Neural progenitor cell (in vitro differentiated cells): ENCODE results near the gene SNX27. TPM values are rescaled to one million over a fixed set of nuclear protein-coding genes. Genes with fewer than 3 reads are reported as not detected.
"Not testable (repeated sequence)": the region's sequence is repeated elsewhere in the genome, so short reads cannot be mapped to it uniquely, and the experiment has no call there.

Source experiments
- DNase-seq: peaks from one replicate; pipeline ENCODE4 v3.0.0-alpha.2; 2016; ENCODE audit warnings: low spot score
- H2AFZ ChIP-seq: fragments of 200-600 bp; sonication (generic); replicated peaks from 2 replicates; pipeline ENCODE4 v1.6.1; 2016; ENCODE audit warnings: antibody characterized with exemption
- H3F3A ChIP-seq: fragments of 200-600 bp; sonication (generic); 2 replicates; pipeline ENCODE4 v1.6.1; 2016; ENCODE audit warnings: antibody characterized with exemption, low read depth
- H3K27ac ChIP-seq: fragments of 200-600 bp; sonication (generic); 2 replicates; pipeline ENCODE4 v1.5.1; 2016; ENCODE audit warnings: mild to moderate bottlenecking
- H3K27me3 ChIP-seq: fragments of 200-600 bp; sonication (generic); 2 replicates; pipeline ENCODE4 v1.6.1; 2016; ENCODE audit warnings: mild to moderate bottlenecking, moderate library complexity
- H3K36me3 ChIP-seq: fragments of 200-600 bp; sonication (generic); 2 replicates; pipeline ENCODE4 v1.5.1; 2016
- H3K4me1 ChIP-seq: fragments of 200-600 bp; sonication (generic); 2 replicates; pipeline ENCODE4 v1.6.1; 2016; ENCODE audit warnings: mixed run types
- H3K4me2 ChIP-seq: fragments of 200-600 bp; sonication (generic); 2 replicates; pipeline ENCODE4 v1.6.1; 2016
- H3K4me3 ChIP-seq: fragments of 200-600 bp; sonication (generic); 2 replicates; pipeline ENCODE4 v1.5.1; 2016
- H3K79me2 ChIP-seq: fragments of 200-600 bp; sonication (generic); 2 replicates; pipeline ENCODE4 v1.6.1; 2016; ENCODE audit warnings: low read depth
- H3K9ac ChIP-seq: fragments of 200-600 bp; sonication (generic); 2 replicates; pipeline ENCODE4 v1.6.1; 2016
- H3K9me3 ChIP-seq: fragments of 200-600 bp; sonication (generic); 2 replicates; pipeline ENCODE4 v1.5.1; 2016; ENCODE audit warnings: low read depth
- H4K20me1 ChIP-seq: fragments of 200-600 bp; sonication (generic); 2 replicates; pipeline ENCODE4 v1.6.1; 2016; ENCODE audit warnings: low read depth
- H3K27ac Mint-ChIP-seq: 3 replicates; pipeline ENCODE4 v1.8.0; 2021; ENCODE audit warnings: mixed read lengths
- H3K27me3 Mint-ChIP-seq: 2 replicates; pipeline ENCODE4 v1.8.0; 2022; ENCODE audit warnings: low read depth, mild to moderate bottlenecking, inconsistent platforms, moderate library complexity, mixed read lengths; ENCODE audit not compliant: insufficient read depth
- H3K36me3 Mint-ChIP-seq: 3 replicates; pipeline ENCODE4 v1.8.0; 2021; ENCODE audit warnings: mixed read lengths
- H3K4me1 Mint-ChIP-seq: 3 replicates; pipeline ENCODE4 v1.8.0; 2021; ENCODE audit warnings: mixed read lengths
- H3K4me3 Mint-ChIP-seq: 3 replicates; pipeline ENCODE4 v1.8.0; 2021; ENCODE audit warnings: mild to moderate bottlenecking, moderate library complexity, mixed read lengths
- H3K9me3 Mint-ChIP-seq: 3 replicates; pipeline ENCODE4 v1.8.0; 2020; ENCODE audit warnings: mixed read lengths
- CTCF ChIP-seq: fragments of 200-600 bp; sonication (generic); IDR thresholded peaks from 2 replicates; pipeline ENCODE4 v1.5.1; 2017; ENCODE audit warnings: antibody characterized with exemption, mild to moderate bottlenecking
- EZH2 ChIP-seq: fragments of 200-600 bp; sonication (generic); IDR thresholded peaks from 2 replicates; pipeline ENCODE4 v1.6.1; 2017; ENCODE audit warnings: antibody characterized with exemption, mild to moderate bottlenecking, moderate library complexity
- EZH2phosphoT487 ChIP-seq: fragments of 200-600 bp; sonication (generic); IDR thresholded peaks from 2 replicates; pipeline ENCODE4 v1.6.1; 2017; ENCODE audit warnings: antibody characterized with exemption
- total RNA-seq: library from RNA; depleted of rRNA; stranded (reverse); fragments of >200 nt; gene quantifications from 2 replicates; pipeline ENCODE4 v1.2.3, GENCODE V29; 2015; ENCODE audit warnings: low replicate concordance

SNX27 gene
- total RNA-seq, 1 donor from 2014 or later = 34.1 TPM

GRCh38 chr1:151641229-151641628 lies 29.4 kb downstream of the SNX27 start:
- Mint-ChIP-seq H3K9me3 (no peaks in the 10 kb centered on the region), H3K36me3 (peaks cover 26% of the 10 kb centered on the region), H3K4me1 (no peaks in the 10 kb centered on the region), H3K4me3 (no peak overlapping the region), H3K27ac (no peak overlapping the region), H3K27me3 (no peaks in the 10 kb centered on the region)
- no peak for DNase-seq
- H3F3A ChIP-seq = peaks cover 3% of the 10 kb centered on the region
- no peak for TF ChIP-seq EZH2
- TF ChIP-seq CTCF = no peak
- H3K4me1 ChIP-seq = peaks cover 10% of the 10 kb centered on the region
- no peak overlapping the region for H3K9ac ChIP-seq
- no peaks in the 10 kb centered on the region for H3K36me3 ChIP-seq
- H4K20me1 ChIP-seq = peaks cover 40% of the 10 kb centered on the region
- no peak overlapping the region for H2AFZ ChIP-seq
- no peaks in the 10 kb centered on the region for H3K9me3 ChIP-seq
- no peaks in the 10 kb centered on the region for H3K27me3 ChIP-seq
- H3K79me2 ChIP-seq = peaks cover 68% of the 10 kb centered on the region
- H3K27ac ChIP-seq = no peak overlapping the region
- H3K4me2 ChIP-seq = no peak overlapping the region
- H3K4me3 ChIP-seq = no peak overlapping the region

GRCh38 chr1:151643085-151643484 lies 31.2 kb downstream of the SNX27 start:
- not testable (repeated sequence) for H3K4me2 ChIP-seq, H3K27ac ChIP-seq, H3K4me3 Mint-ChIP-seq, H3K9ac ChIP-seq, H3K9me3 Mint-ChIP-seq, H2AFZ ChIP-seq, H3F3A ChIP-seq, DNase-seq, H3K27ac Mint-ChIP-seq, H3K4me1 ChIP-seq, H3K27me3 Mint-ChIP-seq, H3K36me3 ChIP-seq, H3K4me1 Mint-ChIP-seq, H3K9me3 ChIP-seq, H3K4me3 ChIP-seq, H3K27me3 ChIP-seq
- peaks cover 30% of the 10 kb centered on the region for H3K36me3 Mint-ChIP-seq
- Histone ChIP-seq H4K20me1 (peaks cover 32% of the 10 kb centered on the region), H3K79me2 (peaks cover 63% of the 10 kb centered on the region)

GRCh38 chr1:151644001-151644400 lies 32.2 kb downstream of the SNX27 start:
- peaks cover 28% of the 10 kb centered on the region for H3K36me3 Mint-ChIP-seq
- H3K27me3 Mint-ChIP-seq = no peaks in the 10 kb centered on the region
- TF ChIP-seq CTCF (no peak), EZH2 (no peak), EZH2phosphoT487 (no peak)
- no peaks in the 10 kb centered on the region for H3K4me1 ChIP-seq
- H3K9ac ChIP-seq = no peak overlapping the region
- no peaks in the 10 kb centered on the region for H3K36me3 ChIP-seq
- H3K4me1 Mint-ChIP-seq = no peaks in the 10 kb centered on the region
- H3K9me3 ChIP-seq = no peaks in the 10 kb centered on the region
- H3K4me3 ChIP-seq = no peak overlapping the region
- no peak overlapping the region for H3K4me3 Mint-ChIP-seq
- H3K27ac Mint-ChIP-seq = no peak overlapping the region
- DNase-seq = no peak
- H3F3A ChIP-seq = no peaks in the 10 kb centered on the region
- H3K27me3 ChIP-seq = no peaks in the 10 kb centered on the region
- H3K79me2 ChIP-seq = peaks cover 67% of the 10 kb centered on the region
- no peak overlapping the region for H3K4me2 ChIP-seq
- no peak overlapping the region for H2AFZ ChIP-seq
- H4K20me1 ChIP-seq = peaks cover 23% of the 10 kb centered on the region
- no peak overlapping the region for H3K27ac ChIP-seq
- peaks cover 7% of the 10 kb centered on the region for H3K9me3 Mint-ChIP-seq

- Histone ChIP-seq H3K4me3 (no peak overlapping the region), H2AFZ (no peak overlapping the region), H3K9ac (no peak overlapping the region), H3K9me3 (no peaks in the 10 kb centered on the region), H3F3A (peaks cover 3% of the 10 kb centered on the region), H3K79me2 (peaks cover 37% of the 10 kb centered on the region), H4K20me1 (no peaks in the 10 kb centered on the region), H3K36me3 (no peaks in the 10 kb centered on the region), H3K27me3 (no peaks in the 10 kb centered on the region), H3K4me1 (no peaks in the 10 kb centered on the region), H3K4me2 (no peak overlapping the region), H3K27ac (no peak overlapping the region)
- Mint-ChIP-seq H3K36me3 (peaks cover 35% of the 10 kb centered on the region), H3K9me3 (peaks cover 26% of the 10 kb centered on the region), H3K27ac (no peak overlapping the region), H3K4me1 (no peaks in the 10 kb centered on the region), H3K4me3 (no peak overlapping the region), H3K27me3 (no peaks in the 10 kb centered on the region)
- DNase-seq = no peak
- TF ChIP-seq EZH2 (no peak), CTCF (no peak), EZH2phosphoT487 (no peak)
Measured at GRCh38 chr1:151653397-151653796, 41.5 kb downstream of the SNX27 start.
